ENCODE measurements around the gene CFAP77. TPM values are rescaled to one million over a fixed set of nuclear protein-coding genes. Genes with fewer than 3 reads are reported as not detected.
A peak's percentile ranks its signal among the peaks of the same experiment; 100 is the strongest.
"Not testable (repeated sequence)": the region's sequence is repeated elsewhere in the genome, so short reads cannot be mapped to it uniquely, and the experiment has no call there.

The CFAP77 gene
- total and polyA plus RNA-seq, 12 donors: 0.53 to 4.3 (median 1.3) TPM

DNA sequence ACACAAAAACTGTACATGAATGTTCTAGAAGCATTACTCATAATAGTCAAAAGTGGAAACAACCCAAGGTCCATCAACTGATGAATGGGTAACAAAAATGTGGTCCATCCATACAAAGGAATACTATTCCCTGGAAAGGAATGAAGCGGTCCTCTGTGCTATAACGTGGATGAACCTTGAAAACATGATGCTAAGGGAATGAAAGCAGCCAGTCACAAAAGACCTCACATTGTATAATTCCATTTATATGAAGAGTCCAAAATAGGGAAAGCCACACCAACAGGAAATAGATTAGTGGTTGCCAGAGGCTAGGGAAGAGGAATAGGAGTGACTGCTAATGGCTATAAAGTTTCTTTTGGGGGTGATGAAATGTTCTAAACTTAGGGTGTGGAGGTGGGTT lies 149.7 kb downstream of the CFAP77 start:
- peaks cover 0 to 27% (median 18%) of the 10 kb centered on the region in 9 donors for H3K4me1 ChIP-seq
- ATAC-seq (no peak), DNase-seq (no peak)
- no peaks in the 10 kb centered on the region for H3K36me3 ChIP-seq
- peaks cover 0 to 13% (median 6%) of the 10 kb centered on the region in 7 donors for H3K27me3 ChIP-seq
- no peak overlapping the region for H3K4me3 ChIP-seq
- no peaks in the 10 kb centered on the region for H3K9me3 ChIP-seq
- no peak overlapping the region for H3K27ac ChIP-seq
- no peak for TF ChIP-seq CTCF (IDR thresholded peaks at IDR 0.05)
- intact Hi-C loops (cut with DNase I): no loop called here
- 89 to 92% methylated on average over 2 of the region's 2 CpGs for WGBS, 2 donors

DNA sequence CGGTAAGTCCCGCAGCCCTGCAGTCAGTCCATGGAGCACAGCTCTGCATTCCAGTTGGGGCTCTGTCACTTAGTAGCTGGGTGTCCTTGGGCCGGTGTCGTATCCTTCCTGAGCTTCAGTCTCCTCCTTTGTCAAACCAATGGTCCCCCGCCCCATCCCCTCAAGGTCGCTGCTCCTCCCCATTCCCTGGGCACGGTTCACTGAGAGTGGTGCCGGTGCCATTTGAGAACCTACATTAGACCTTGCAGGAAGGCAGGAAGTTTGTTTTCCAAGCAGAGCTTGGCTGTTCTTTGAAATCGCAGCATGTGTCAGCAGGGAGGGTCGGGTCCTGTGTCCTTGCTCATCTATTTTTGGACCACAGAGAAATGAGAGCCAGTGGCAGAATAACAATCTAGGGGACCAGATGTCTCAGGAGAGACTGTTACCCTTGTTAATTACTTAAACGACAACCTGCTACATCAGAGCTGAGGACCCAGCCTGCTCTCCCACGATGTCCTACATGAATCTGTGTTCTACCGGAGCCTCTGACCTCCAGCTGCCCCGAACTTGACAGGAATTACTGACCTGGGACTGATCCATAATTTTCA lies 150.7 kb downstream of the CFAP77 start:
- Histone ChIP-seq H3K4me1 (peaks cover 0 to 27% (median 18%) of the 10 kb centered on the region in 9 donors), H3K27ac (peak overlapping the region in 2 of 10 donors; percentile 30 to 35), H3K9me3 (no peaks in the 10 kb centered on the region), H3K4me3 (no peak overlapping the region), H3K27me3 (peaks cover 0 to 16% (median 5%) of the 10 kb centered on the region in 7 donors), H3K36me3 (no peaks in the 10 kb centered on the region)
- TF ChIP-seq CTCF (IDR thresholded peaks at IDR 0.05): no peak
- ATAC-seq (peak in 7 of 8 donors; percentile 29 to 68 (median 56)), DNase-seq (no peak)
- intact Hi-C loops (cut with DNase I): no loop called here
- WGBS, 2 donors: 24 to 25% methylated on average over 14 of the region's 14 CpGs

- Histone ChIP-seq H3K4me1 (peaks cover 0 to 27% (median 18%) of the 10 kb centered on the region in 9 donors), H3K9me3 (no peaks in the 10 kb centered on the region), H3K27me3 (peaks cover 0 to 12% (median 0%) of the 10 kb centered on the region in 7 donors), H3K36me3 (no peaks in the 10 kb centered on the region), H3K27ac (no peak overlapping the region), H3K4me3 (no peak overlapping the region)
- peak in 3 of 8 donors; percentile 55 to 81 (median 75) for ATAC-seq
- no peak for DNase-seq
- no peak for TF ChIP-seq CTCF (IDR thresholded peaks at IDR 0.05)
- 32 to 49% methylated on average over 4 of the region's 4 CpGs for WGBS, 2 donors
- intact Hi-C loops (cut with DNase I): no loop called here
These were observed 152.2 kb downstream of the CFAP77 start for GRCh38 chr9:132562306-132562573.

- H3K27me3 ChIP-seq: peaks cover 0 to 12% (median 0%) of the 10 kb centered on the region in 7 donors
- intact Hi-C loops (cut with DNase I): no loop called here
- TF ChIP-seq CTCF (IDR thresholded peaks at IDR 0.05): no peak
- no peak overlapping the region for H3K4me3 ChIP-seq
- no peak overlapping the region for H3K27ac ChIP-seq
- H3K4me1 ChIP-seq: peaks cover 0 to 27% (median 18%) of the 10 kb centered on the region in 9 donors
- DNase-seq (no peak), ATAC-seq (no peak)
- no peaks in the 10 kb centered on the region for H3K36me3 ChIP-seq
- WGBS, 2 donors: 79 to 80% methylated on average over 6 of the region's 6 CpGs
- H3K9me3 ChIP-seq: no peaks in the 10 kb centered on the region
These were observed 154.5 kb downstream of the CFAP77 start for GRCh38 chr9:132564526-132564925.

DNA sequence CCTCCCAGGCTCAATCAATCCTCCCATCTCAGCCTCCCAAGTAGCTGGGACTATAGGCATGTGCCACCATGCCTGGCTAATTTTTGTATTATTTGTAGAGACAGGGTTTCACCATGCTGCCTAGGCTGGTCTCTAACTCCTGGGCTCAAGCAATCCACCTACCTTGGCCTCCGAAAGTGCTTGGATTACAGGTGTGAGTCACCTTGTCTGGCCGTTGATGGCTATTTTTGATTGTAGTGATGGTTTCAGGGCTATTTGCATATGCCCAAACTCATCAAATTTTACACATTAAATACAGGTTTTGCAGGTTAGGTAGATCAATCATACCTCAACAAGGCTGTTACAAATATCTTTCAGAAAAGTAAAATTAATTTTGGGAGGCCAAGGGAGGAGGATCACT lies 158.8 kb downstream of the CFAP77 start:
- ATAC-seq; DNase-seq; H3K36me3 ChIP-seq; intact Hi-C loops (cut with DNase I); H3K4me1 ChIP-seq; H3K27ac ChIP-seq; H3K9me3 ChIP-seq; H3K4me3 ChIP-seq: not testable (repeated sequence)
- 79 to 87% methylated on average over 2 of the region's 2 CpGs for WGBS, 2 donors
- H3K27me3 ChIP-seq: peaks cover 0 to 14% (median 5%) of the 10 kb centered on the region in 7 donors

Measured in heart right ventricle (tissue), 16 donors.